Measurements from ENCODE around the gene LYVE1. TPM values are rescaled to one million over a fixed set of nuclear protein-coding genes. Genes with fewer than 3 reads are reported as not detected.

The LYVE1 gene
- total and polyA plus RNA-seq, 12 donors = 29.1 to 530 (median 254) TPM

DNA sequence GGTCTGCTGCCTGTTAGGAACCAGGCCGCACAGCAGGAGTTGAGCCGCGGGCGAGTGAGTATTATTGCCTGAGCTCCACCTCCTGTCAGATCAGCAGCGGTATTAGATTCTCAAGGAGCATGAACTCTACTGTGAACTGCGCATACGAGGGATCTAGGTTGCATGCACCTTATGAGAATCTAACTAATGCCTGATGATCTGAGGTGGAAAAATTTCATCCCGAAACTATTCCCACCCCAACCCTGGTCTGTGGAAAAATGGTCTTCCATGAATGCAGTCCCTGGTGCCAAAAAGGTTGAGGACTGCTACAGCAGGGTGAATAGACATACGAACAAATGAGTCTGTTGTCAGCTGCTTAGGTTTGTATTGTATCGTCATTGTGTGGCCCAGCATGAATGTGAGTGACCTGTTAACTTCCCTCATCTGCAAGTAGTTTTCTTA lies 57.3 kb downstream of the LYVE1 start:
- 89 to 95% (median 92%) methylated on average over 9 to 10 of the region's 10 CpGs for WGBS, 4 donors
- intact Hi-C loops (cut with DNase I) = no loop called here
- TF ChIP-seq POLR2A (IDR thresholded peaks at IDR 0.05) = no peak
- TF ChIP-seq, protein P1, sequence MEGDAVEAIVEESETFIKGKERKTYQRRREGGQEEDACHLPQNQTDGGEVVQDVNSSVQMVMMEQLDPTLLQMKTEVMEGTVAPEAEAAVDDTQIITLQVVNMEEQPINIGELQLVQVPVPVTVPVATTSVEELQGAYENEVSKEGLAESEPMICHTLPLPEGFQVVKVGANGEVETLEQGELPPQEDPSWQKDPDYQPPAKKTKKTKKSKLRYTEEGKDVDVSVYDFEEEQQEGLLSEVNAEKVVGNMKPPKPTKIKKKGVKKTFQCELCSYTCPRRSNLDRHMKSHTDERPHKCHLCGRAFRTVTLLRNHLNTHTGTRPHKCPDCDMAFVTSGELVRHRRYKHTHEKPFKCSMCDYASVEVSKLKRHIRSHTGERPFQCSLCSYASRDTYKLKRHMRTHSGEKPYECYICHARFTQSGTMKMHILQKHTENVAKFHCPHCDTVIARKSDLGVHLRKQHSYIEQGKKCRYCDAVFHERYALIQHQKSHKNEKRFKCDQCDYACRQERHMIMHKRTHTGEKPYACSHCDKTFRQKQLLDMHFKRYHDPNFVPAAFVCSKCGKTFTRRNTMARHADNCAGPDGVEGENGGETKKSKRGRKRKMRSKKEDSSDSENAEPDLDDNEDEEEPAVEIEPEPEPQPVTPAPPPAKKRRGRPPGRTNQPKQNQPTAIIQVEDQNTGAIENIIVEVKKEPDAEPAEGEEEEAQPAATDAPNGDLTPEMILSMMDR (IDR thresholded peaks at IDR 0.05) = no peak

More for the DNA sequence above, 57.3 kb downstream of the LYVE1 start:
- Histone ChIP-seq H3K27me3 (no peaks in the 10 kb centered on the region), H3K36me3 (replicated peaks in 1 of 2) (peaks cover 0 to 6% of the 10 kb centered on the region in 2 donors), H3K9me3 (replicated peaks in 1 of 3) (no peaks in the 10 kb centered on the region), H3K4me3 (no peak overlapping the region), H3K27ac (no peak overlapping the region), H3K4me1 (replicated peaks in 1 of 2) (peaks cover 0 to 10% of the 10 kb centered on the region in 2 donors)
- peak in 1 of 7 donors; percentile 55 for DNase-seq

MicroRNA genes within 50 kb of the gene (microRNA counts, 767-probe panel; counts per million panel counts)
- 0 counts per million in 2 donors for microRNA hsa-miR-4485

Other genes starting within 250 kb of the LYVE1 start
- gene AMPD3, start 113.4 kb downstream of the LYVE1 start, total RNA-seq = 10 to 100 TPM; 16.9 to 64.1 (median 45.6) TPM
- 10 to 100 TPM; 16.5 to 26.0 (median 18.7) TPM for gene AMPD3, start 113.4 kb downstream of the LYVE1 start, polyA plus RNA-seq
- gene RNF141, start 27.5 kb downstream of the LYVE1 start, total RNA-seq = 100 to 1,000 TPM in 1 of 9 donors, 10 to 100 TPM in 8; 42.8 to 109 (median 56.4) TPM
- 10 to 100 TPM; 10.3 to 63.5 (median 16.2) TPM for gene RNF141, start 27.5 kb downstream of the LYVE1 start, polyA plus RNA-seq
- gene IRAG1, start 125.1 kb upstream of the LYVE1 start, total RNA-seq = 10 to 100 TPM in 7 of 9 donors, 1 to 10 TPM in 2; 8.1 to 33.9 (median 16.8) TPM
- gene IRAG1, start 125.1 kb upstream of the LYVE1 start, polyA plus RNA-seq = 10 to 100 TPM in 1 of 3 donors, 1 to 10 TPM in 2; 5.6 to 21.5 (median 7.1) TPM
- 10 to 100 TPM; 25.3 to 49.5 (median 35.8) TPM for gene CTR9, start 182.6 kb upstream of the LYVE1 start, total RNA-seq
- gene CTR9, start 182.6 kb upstream of the LYVE1 start, polyA plus RNA-seq = 10 to 100 TPM; 13.8 to 58.4 (median 21.6) TPM
- gene EIF4G2, start 240.3 kb upstream of the LYVE1 start, total RNA-seq = 1,000 to 10,000 TPM in 1 of 9 donors, 100 to 1,000 TPM in 8; 392 to 1,049 (median 549) TPM
- 1,000 to 10,000 TPM in 1 of 3 donors, 100 to 1,000 TPM in 2; 114 to 1,085 (median 156) TPM for gene EIF4G2, start 240.3 kb upstream of the LYVE1 start, polyA plus RNA-seq

Data from adrenal gland (tissue), 12 donors.